Tracheal epithelial cell (primary cell): ENCODE measurements around the gene GPRASP1. TPM values are rescaled to one million over a fixed set of nuclear protein-coding genes. Genes with fewer than 3 reads are reported as not detected.

Source experiments
- total RNA-seq: library from RNA; depleted of rRNA; stranded (reverse); fragments of >200 nt; gene quantifications from 2 replicates; pipeline ENCODE4 v1.2.1, GENCODE V29; 2014

Gene GPRASP1, protein sequence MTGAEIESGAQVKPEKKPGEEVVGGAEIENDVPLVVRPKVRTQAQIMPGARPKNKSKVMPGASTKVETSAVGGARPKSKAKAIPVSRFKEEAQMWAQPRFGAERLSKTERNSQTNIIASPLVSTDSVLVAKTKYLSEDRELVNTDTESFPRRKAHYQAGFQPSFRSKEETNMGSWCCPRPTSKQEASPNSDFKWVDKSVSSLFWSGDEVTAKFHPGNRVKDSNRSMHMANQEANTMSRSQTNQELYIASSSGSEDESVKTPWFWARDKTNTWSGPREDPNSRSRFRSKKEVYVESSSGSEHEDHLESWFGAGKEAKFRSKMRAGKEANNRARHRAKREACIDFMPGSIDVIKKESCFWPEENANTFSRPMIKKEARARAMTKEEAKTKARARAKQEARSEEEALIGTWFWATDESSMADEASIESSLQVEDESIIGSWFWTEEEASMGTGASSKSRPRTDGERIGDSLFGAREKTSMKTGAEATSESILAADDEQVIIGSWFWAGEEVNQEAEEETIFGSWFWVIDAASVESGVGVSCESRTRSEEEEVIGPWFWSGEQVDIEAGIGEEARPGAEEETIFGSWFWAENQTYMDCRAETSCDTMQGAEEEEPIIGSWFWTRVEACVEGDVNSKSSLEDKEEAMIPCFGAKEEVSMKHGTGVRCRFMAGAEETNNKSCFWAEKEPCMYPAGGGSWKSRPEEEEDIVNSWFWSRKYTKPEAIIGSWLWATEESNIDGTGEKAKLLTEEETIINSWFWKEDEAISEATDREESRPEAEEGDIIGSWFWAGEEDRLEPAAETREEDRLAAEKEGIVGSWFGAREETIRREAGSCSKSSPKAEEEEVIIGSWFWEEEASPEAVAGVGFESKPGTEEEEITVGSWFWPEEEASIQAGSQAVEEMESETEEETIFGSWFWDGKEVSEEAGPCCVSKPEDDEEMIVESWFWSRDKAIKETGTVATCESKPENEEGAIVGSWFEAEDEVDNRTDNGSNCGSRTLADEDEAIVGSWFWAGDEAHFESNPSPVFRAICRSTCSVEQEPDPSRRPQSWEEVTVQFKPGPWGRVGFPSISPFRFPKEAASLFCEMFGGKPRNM (N-terminal part only)
- 0.21 and 0.48 TPM in 2 replicates for total RNA-seq

DNA sequence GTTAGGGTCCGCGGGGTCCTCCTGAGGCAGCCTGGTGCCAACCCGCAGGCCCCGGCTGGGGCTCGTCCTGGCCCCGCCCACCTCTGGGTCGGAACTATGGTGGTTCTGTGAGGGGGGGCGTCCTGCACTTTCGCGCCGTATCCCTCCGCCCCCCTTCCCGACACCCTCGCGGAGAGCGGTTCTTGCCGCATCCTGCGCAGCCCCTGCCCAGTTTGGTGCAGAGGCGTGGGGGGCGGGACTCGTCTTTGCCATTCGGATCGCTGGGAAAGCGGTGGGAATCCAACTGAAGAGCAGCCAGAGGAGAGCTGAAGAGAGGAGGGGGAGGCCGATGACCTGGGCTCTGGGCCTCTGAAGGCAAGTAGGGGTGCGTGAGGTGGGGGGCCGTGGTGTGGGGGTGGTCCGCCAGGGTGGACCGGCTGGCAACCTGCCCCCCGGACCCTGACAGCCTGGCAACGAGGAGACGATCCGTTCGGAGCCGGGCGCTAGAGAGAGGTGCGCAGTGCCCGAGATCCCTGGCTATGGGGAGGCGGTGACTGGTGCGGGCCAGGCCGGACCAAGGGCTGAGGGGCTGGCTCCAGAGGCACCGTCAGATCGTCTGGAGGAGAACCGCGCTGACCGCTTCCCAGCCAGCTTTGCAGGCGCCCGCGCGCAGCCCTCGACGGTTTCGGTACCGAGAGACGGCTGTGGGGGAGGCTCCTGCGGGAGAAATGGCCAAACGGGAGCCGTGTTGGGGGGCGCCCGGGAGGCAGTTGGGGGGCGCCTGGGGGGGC, at the start of gene GPRASP1:
Gene GPRASP1 (plus strand): TSS at position 242 of the 770 bp plus-strand sequence. CDS start 2,431 bp downstream, outside the sequence.

Other genes with a start within 250 kb of the GPRASP1 start
- gene NXF2B, start 211.5 kb upstream of the GPRASP1 start, total RNA-seq: not detected in 2 replicates
- gene TCP11X2, start 179.7 kb upstream of the GPRASP1 start, total RNA-seq: not detected in 2 replicates
- 0.24 TPM in 1 of 2 replicates, not detected in the other for gene TMSB15A, start 134.7 kb upstream of the GPRASP1 start, total RNA-seq
- gene ARMCX5, start 52.0 kb upstream of the GPRASP1 start, total RNA-seq: 13.0 and 18.1 TPM in 2 replicates
- 7.2 and 8.0 TPM in 2 replicates for gene GPRASP2, start 61.0 kb downstream of the GPRASP1 start, total RNA-seq
- 1.3 and 1.7 TPM in 2 replicates for gene GPRASP3, start 69.3 kb downstream of the GPRASP1 start, total RNA-seq